CD4-positive, CD25-positive, alpha-beta regulatory T cell (primary cell): ENCODE measurements around the gene CD27. TPM values are rescaled to one million over a fixed set of nuclear protein-coding genes. Genes with fewer than 3 reads are reported as not detected.

Experiments used
- polyA plus RNA-seq, 4 donors: library from polyadenylated mRNA; unstranded; fragments of 300-500 nt; fragmentation: Illumina TruSeq; gene quantifications; one replicate each; pipeline ENCODE4 v1.2.3, GENCODE V29; 2021
- total RNA-seq: library from RNA; stranded (reverse); gene quantifications from one replicate; pipeline ENCODE4 v1.2.3, GENCODE V29; 2022

The CD27 gene
- total and polyA plus RNA-seq, 5 donors from 2014 or later, result 156 to 707 (median 624) TPM

Other genes with a start within 250 kb of the CD27 start
- 3.6 TPM for gene CD9, start 244.6 kb upstream of the CD27 start, total RNA-seq
- gene CD9, start 244.6 kb upstream of the CD27 start, polyA plus RNA-seq, result 10 to 100 TPM in 1 of 4 donors, 1 to 10 TPM in 3; 4.8 to 10.3 (median 7.4) TPM
- gene PLEKHG6, start 134.3 kb upstream of the CD27 start, total RNA-seq, result not detected
- under 1 TPM in 3 of 4 donors, not detected in 1; 0.31 to 0.62 (median 0.37) TPM for gene PLEKHG6, start 134.3 kb upstream of the CD27 start, polyA plus RNA-seq
- gene TNFRSF1A, start 102.9 kb upstream of the CD27 start, total RNA-seq, result 38.5 TPM
- 10 to 100 TPM; 25.6 to 39.5 (median 31.0) TPM for gene TNFRSF1A, start 102.9 kb upstream of the CD27 start, polyA plus RNA-seq
- gene SCNN1A, start 69.4 kb upstream of the CD27 start, total RNA-seq, result 0.86 TPM
- gene SCNN1A, start 69.4 kb upstream of the CD27 start, polyA plus RNA-seq, result under 1 TPM; 0.09 to 0.60 (median 0.22) TPM
- not detected for gene LTBR, start 60.8 kb upstream of the CD27 start, total RNA-seq
- under 1 TPM in 1 of 4 donors, not detected in 3; 0.35 TPM for gene LTBR, start 60.8 kb upstream of the CD27 start, polyA plus RNA-seq
- 28.0 TPM for gene TAPBPL, start 7.1 kb downstream of the CD27 start, total RNA-seq
- gene TAPBPL, start 7.1 kb downstream of the CD27 start, polyA plus RNA-seq, result 10 to 100 TPM; 34.8 to 72.7 (median 46.9) TPM
- gene VAMP1, start 25.7 kb downstream of the CD27 start, total RNA-seq, result 67.3 TPM
- gene VAMP1, start 25.7 kb downstream of the CD27 start, polyA plus RNA-seq, result 10 to 100 TPM in 3 of 4 donors, 1 to 10 TPM in 1; 9.8 to 16.1 (median 13.5) TPM
- gene MRPL51, start 48.3 kb downstream of the CD27 start, total RNA-seq, result 40.5 TPM
- 100 to 1,000 TPM; 243 to 372 (median 253) TPM for gene MRPL51, start 48.3 kb downstream of the CD27 start, polyA plus RNA-seq
- 32.8 TPM for gene NCAPD2, start 49.1 kb downstream of the CD27 start, total RNA-seq
- gene NCAPD2, start 49.1 kb downstream of the CD27 start, polyA plus RNA-seq, result 10 to 100 TPM; 21.5 to 29.1 (median 26.3) TPM
- gene GAPDH, start 89.6 kb downstream of the CD27 start, total RNA-seq, result 669 TPM
- gene GAPDH, start 89.6 kb downstream of the CD27 start, polyA plus RNA-seq, result 1,000 to 10,000 TPM; 1,962 to 2,973 (median 2,405) TPM
- gene IFFO1, start 111.1 kb downstream of the CD27 start, total RNA-seq, result 46.6 TPM
- gene IFFO1, start 111.1 kb downstream of the CD27 start, polyA plus RNA-seq, result 10 to 100 TPM in 1 of 4 donors, 1 to 10 TPM in 3; 5.6 to 10.4 (median 8.3) TPM
- gene NOP2, start 123.3 kb downstream of the CD27 start, total RNA-seq, result 77.5 TPM
- 10 to 100 TPM; 13.2 to 34.0 (median 22.5) TPM for gene NOP2, start 123.3 kb downstream of the CD27 start, polyA plus RNA-seq
- gene CHD4, start 162.4 kb downstream of the CD27 start, total RNA-seq, result 474 TPM
- 10 to 100 TPM; 32.2 to 43.4 (median 38.8) TPM for gene CHD4, start 162.4 kb downstream of the CD27 start, polyA plus RNA-seq
- 7.0 TPM for gene LPAR5, start 191.0 kb downstream of the CD27 start, total RNA-seq
- 10 to 100 TPM in 1 of 4 donors, 1 to 10 TPM in 3; 6.6 to 17.3 (median 8.6) TPM for gene LPAR5, start 191.0 kb downstream of the CD27 start, polyA plus RNA-seq
- 13.7 TPM for gene ACRBP, start 202.5 kb downstream of the CD27 start, total RNA-seq
- gene ACRBP, start 202.5 kb downstream of the CD27 start, polyA plus RNA-seq, result under 1 TPM in 1 of 4 donors, not detected in 3; 0.41 TPM
- gene ING4, start 218.2 kb downstream of the CD27 start, total RNA-seq, result 34.6 TPM
- 10 to 100 TPM; 70.5 to 90.6 (median 82.4) TPM for gene ING4, start 218.2 kb downstream of the CD27 start, polyA plus RNA-seq
- 68.3 TPM for gene ZNF384, start 244.4 kb downstream of the CD27 start, total RNA-seq
- gene ZNF384, start 244.4 kb downstream of the CD27 start, polyA plus RNA-seq, result 10 to 100 TPM; 13.4 to 25.3 (median 19.6) TPM